ENCODE results near the gene BAD.
A peak's percentile ranks its signal among the peaks of the same experiment; 100 is the strongest.

BAD gene

DNA sequence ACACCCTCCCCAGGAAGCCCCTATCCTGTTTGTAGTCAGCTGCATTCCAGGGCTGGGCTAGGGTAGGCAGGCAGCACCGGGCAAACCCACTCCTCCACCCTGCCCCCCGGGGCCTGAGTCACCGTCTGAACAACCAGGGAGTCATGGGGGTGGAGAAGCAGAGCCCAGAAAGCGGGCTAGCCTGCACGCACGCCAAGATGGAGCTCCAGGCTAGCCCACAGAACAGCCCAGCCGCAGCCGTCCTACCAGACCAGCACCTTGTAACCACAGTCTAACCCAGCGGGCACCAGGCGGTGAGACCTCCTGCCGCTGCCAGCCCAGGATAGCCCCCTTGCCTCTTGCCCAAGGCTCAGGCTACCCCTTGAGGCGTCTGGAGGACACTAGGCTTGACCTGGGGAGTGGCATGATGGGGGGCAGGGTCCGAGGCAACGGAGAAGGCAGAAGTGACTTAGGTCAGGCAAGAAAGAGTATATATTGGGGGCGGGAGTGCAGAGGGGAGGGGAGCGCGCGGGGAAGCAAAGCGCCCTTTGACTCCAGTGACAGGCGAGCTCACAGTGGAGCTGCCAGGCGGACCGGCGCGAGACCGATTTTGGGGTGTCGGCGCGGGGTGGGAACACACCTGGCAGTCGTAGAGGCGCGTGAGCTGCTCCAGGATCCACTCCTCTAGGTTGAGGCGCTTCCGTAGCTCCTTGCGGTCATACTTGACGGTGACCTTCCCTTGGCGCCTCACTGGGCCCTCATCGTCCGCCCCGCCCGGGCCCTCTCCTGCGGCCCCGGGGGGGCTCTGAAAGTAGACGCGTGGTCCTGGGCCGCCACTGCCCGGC lies 38.5 kb downstream of the BAD start:
- WGBS, 2 experiments (ENCODE audit: insufficient coverage in 2 of 2), result 0 to 1% methylated on average over 36 to 44 of the region's 46 CpGs
- Histone ChIP-seq H3K4me1 (ENCODE audit: control insufficient read depth, insufficient read depth, low read length, poor library complexity, severe bottlenecking) (peaks cover 42% of the 10 kb centered on the region), H3K36me3 (ENCODE audit: control insufficient read depth, insufficient read depth, low read length) (peaks cover 22% of the 10 kb centered on the region), H3K27ac (ENCODE audit: low read depth, low read length, severe bottlenecking) (peak overlapping the region; percentile 84), H3K9me3 (ENCODE audit: control insufficient read depth, low read length) (no peaks in the 10 kb centered on the region), H3K4me3 (ENCODE audit: extremely low read depth, insufficient read depth, low read length, poor library complexity, severe bottlenecking) (peak overlapping the region; percentile 89)

- Histone ChIP-seq H3K4me3 (ENCODE audit: extremely low read depth, insufficient read depth, low read length, poor library complexity, severe bottlenecking) (peak overlapping the region; percentile 89), H3K27ac (ENCODE audit: low read depth, low read length, severe bottlenecking) (peak overlapping the region; percentile 84), H3K9me3 (ENCODE audit: control insufficient read depth, low read length) (no peaks in the 10 kb centered on the region), H3K36me3 (ENCODE audit: control insufficient read depth, insufficient read depth, low read length) (peaks cover 22% of the 10 kb centered on the region), H3K4me1 (ENCODE audit: control insufficient read depth, insufficient read depth, low read length, poor library complexity, severe bottlenecking) (peaks cover 40% of the 10 kb centered on the region)
- 37 to 39% methylated on average over 3 of the region's 6 CpGs for WGBS, 2 experiments (ENCODE audit: insufficient coverage in 2 of 2)
These were observed 39.1 kb downstream of the BAD start for GRCh38 chr11:64245401-64245796.

DNA sequence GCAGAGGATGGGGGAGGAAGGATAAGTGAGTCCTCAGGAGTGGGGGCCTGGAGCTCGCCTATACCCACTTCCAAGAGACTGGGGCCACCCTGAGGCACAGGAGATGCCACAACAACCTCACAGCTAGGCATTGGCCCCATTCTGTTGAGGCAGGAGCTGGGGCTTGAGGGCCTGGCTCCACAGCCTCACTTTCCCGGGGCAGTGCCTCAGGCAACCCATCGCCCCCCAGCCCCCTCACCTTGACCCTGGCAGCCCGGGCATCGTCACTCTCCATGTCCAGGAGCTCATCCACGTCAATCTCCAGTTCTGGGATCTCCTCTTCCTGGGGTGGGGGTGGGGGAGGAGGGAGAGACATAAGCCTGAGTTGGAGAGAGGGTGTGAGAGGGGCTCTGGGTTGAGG lies 39.5 kb downstream of the BAD start:
- H3K27ac ChIP-seq (ENCODE audit: low read depth, low read length, severe bottlenecking), result peak overlapping the region; percentile 3
- H3K36me3 ChIP-seq (ENCODE audit: control insufficient read depth, insufficient read depth, low read length), result peaks cover 22% of the 10 kb centered on the region
- peak overlapping the region; percentile 89 for H3K4me3 ChIP-seq (ENCODE audit: extremely low read depth, insufficient read depth, low read length, poor library complexity, severe bottlenecking)
- peaks cover 43% of the 10 kb centered on the region for H3K4me1 ChIP-seq (ENCODE audit: control insufficient read depth, insufficient read depth, low read length, poor library complexity, severe bottlenecking)
- WGBS, 2 experiments (ENCODE audit: insufficient coverage in 2 of 2), result no CpG with 5 or more reads among the region's 6 CpGs
- no peaks in the 10 kb centered on the region for H3K9me3 ChIP-seq (ENCODE audit: control insufficient read depth, low read length)

DNA sequence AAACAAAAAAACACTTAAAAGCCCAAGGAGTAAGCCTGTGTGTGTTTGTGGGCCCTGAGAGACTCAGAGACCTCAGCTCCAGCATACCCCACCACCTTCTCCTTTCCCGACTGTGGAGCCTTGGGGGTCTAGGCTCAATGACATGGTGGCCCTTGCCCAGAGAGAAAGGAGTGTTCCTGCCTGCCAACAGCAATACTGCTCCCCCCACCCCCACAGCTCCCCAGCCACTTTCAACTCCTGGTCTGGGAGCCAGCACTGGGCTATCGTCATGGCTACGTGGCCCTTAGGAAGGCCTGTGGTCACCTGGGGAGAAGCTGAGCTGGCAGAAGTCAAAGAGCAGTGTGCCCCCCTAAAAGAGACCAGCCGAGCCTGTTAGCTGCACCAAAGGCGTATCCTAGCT lies 40.4 kb downstream of the BAD start:
- WGBS, 2 experiments (ENCODE audit: insufficient coverage in 2 of 2), result 44 to 100% methylated on average over 2 of the region's 5 CpGs
- no peak overlapping the region for H3K4me3 ChIP-seq (ENCODE audit: extremely low read depth, insufficient read depth, low read length, poor library complexity, severe bottlenecking)

DNA sequence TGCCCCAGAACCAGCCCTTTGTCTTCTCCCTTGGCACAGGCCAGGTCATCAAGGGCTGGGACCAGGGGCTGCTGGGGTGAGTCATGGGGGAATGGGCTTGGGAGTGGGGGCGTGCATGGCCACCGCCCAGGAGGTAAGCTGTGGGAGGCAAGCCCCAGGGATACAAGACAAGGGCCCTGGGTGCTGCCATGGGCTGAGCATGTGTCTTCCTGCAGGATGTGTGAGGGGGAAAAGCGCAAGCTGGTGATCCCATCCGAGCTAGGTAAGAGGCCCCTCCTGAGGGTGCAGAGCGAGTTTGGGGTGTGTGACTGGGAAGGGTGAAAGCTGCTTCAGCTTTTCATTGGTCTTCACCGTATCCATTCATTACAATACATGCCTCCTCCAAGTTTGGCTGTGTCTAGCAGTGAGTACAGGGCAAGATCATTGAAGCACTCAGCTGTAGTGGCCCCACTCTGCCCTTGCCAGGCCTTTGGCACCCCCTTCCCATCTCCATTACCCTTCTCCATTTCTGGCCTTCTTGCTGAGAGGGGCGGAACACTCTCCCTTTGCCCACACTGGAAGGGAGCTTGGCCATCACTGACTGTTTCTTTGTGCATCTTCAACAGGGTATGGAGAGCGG lies 41.1 kb downstream of the BAD start:
- H3K9me3 ChIP-seq (ENCODE audit: control insufficient read depth, low read length), result no peaks in the 10 kb centered on the region
- H3K4me1 ChIP-seq (ENCODE audit: control insufficient read depth, insufficient read depth, low read length, poor library complexity, severe bottlenecking), result peaks cover 33% of the 10 kb centered on the region
- WGBS, 2 experiments (ENCODE audit: insufficient coverage in 2 of 2), result 83 to 93% methylated on average over 3 to 6 of the region's 8 CpGs
- no peak overlapping the region for H3K27ac ChIP-seq (ENCODE audit: low read depth, low read length, severe bottlenecking)
- H3K36me3 ChIP-seq (ENCODE audit: control insufficient read depth, insufficient read depth, low read length), result peaks cover 25% of the 10 kb centered on the region
- peak overlapping the region; percentile 95 for H3K4me3 ChIP-seq (ENCODE audit: extremely low read depth, insufficient read depth, low read length, poor library complexity, severe bottlenecking)

More for the DNA sequence above, 40.4 kb downstream of the BAD start:
- peaks cover 22% of the 10 kb centered on the region for H3K36me3 ChIP-seq (ENCODE audit: control insufficient read depth, insufficient read depth, low read length)
- H3K9me3 ChIP-seq (ENCODE audit: control insufficient read depth, low read length), result no peaks in the 10 kb centered on the region
- no peak overlapping the region for H3K27ac ChIP-seq (ENCODE audit: low read depth, low read length, severe bottlenecking)
- H3K4me1 ChIP-seq (ENCODE audit: control insufficient read depth, insufficient read depth, low read length, poor library complexity, severe bottlenecking), result peaks cover 39% of the 10 kb centered on the region

GRCh38 chr11:64241491-64242374 lies 42.7 kb downstream of the BAD start:
- Histone ChIP-seq H3K27ac (ENCODE audit: low read depth, low read length, severe bottlenecking) (peak overlapping the region; percentile 73), H3K9me3 (ENCODE audit: control insufficient read depth, low read length) (no peaks in the 10 kb centered on the region), H3K4me3 (ENCODE audit: extremely low read depth, insufficient read depth, low read length, poor library complexity, severe bottlenecking) (peak overlapping the region; percentile 95), H3K4me1 (ENCODE audit: control insufficient read depth, insufficient read depth, low read length, poor library complexity, severe bottlenecking) (peaks cover 28% of the 10 kb centered on the region), H3K36me3 (ENCODE audit: control insufficient read depth, insufficient read depth, low read length) (peaks cover 38% of the 10 kb centered on the region)
- 1% methylated on average over 41 to 45 of the region's 63 CpGs for WGBS, 2 experiments (ENCODE audit: insufficient coverage in 2 of 2)

DNA sequence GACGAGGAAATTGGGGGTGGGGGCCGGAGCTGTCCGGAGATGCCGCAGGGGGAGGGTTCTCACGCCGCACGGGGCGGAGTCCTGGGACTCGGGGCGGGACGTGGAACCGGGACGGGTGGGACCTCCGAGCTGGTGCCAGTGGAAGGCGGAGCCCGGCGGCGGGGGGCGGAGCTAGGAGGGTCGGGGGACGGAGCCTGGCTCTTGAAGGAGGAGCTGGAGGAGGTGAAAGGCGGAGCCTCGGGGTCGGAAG lies 43.3 kb downstream of the BAD start:
- no peaks in the 10 kb centered on the region for H3K9me3 ChIP-seq (ENCODE audit: control insufficient read depth, low read length)
- peak overlapping the region; percentile 99 for H3K27ac ChIP-seq (ENCODE audit: low read depth, low read length, severe bottlenecking)
- peak overlapping the region; percentile 95 for H3K4me3 ChIP-seq (ENCODE audit: extremely low read depth, insufficient read depth, low read length, poor library complexity, severe bottlenecking)
- peaks cover 38% of the 10 kb centered on the region for H3K36me3 ChIP-seq (ENCODE audit: control insufficient read depth, insufficient read depth, low read length)
- WGBS, 2 experiments (ENCODE audit: insufficient coverage in 2 of 2), result 0 to 1% methylated on average over 13 to 22 of the region's 24 CpGs
- peaks cover 28% of the 10 kb centered on the region for H3K4me1 ChIP-seq (ENCODE audit: control insufficient read depth, insufficient read depth, low read length, poor library complexity, severe bottlenecking)

- Histone ChIP-seq H3K9me3 (ENCODE audit: control insufficient read depth, low read length) (no peaks in the 10 kb centered on the region), H3K4me1 (ENCODE audit: control insufficient read depth, insufficient read depth, low read length, poor library complexity, severe bottlenecking) (peaks cover 28% of the 10 kb centered on the region), H3K27ac (ENCODE audit: low read depth, low read length, severe bottlenecking) (peak within 1 kb of the TSS; percentile 99), H3K4me3 (ENCODE audit: extremely low read depth, insufficient read depth, low read length, poor library complexity, severe bottlenecking) (peak within 1 kb of the TSS; percentile 95), H3K36me3 (ENCODE audit: control insufficient read depth, insufficient read depth, low read length) (peaks cover 38% of the 10 kb centered on the region)
- 5% methylated on average over 33 to 50 of the region's 58 CpGs for WGBS, 2 experiments (ENCODE audit: insufficient coverage in 2 of 2)
These were observed 43.8 kb downstream of the BAD start, which contains the start of gene FKBP2 for GRCh38 chr11:64240435-64241240. TSS of gene FKBP2 (plus strand) at chr11:64241095. CDS start at chr11:64242388, 1,293 bp downstream.

- H3K9me3 ChIP-seq (ENCODE audit: control insufficient read depth, low read length), result no peaks in the 10 kb centered on the region
- peaks cover 34% of the 10 kb centered on the region for H3K36me3 ChIP-seq (ENCODE audit: control insufficient read depth, insufficient read depth, low read length)
- H3K27ac ChIP-seq (ENCODE audit: low read depth, low read length, severe bottlenecking), result peak overlapping the region; percentile 99
- WGBS, 2 experiments (ENCODE audit: insufficient coverage in 2 of 2), result 91 to 100% methylated on average over 10 to 11 of the region's 11 CpGs
- peak overlapping the region; percentile 95 for H3K4me3 ChIP-seq (ENCODE audit: extremely low read depth, insufficient read depth, low read length, poor library complexity, severe bottlenecking)
- H3K4me1 ChIP-seq (ENCODE audit: control insufficient read depth, insufficient read depth, low read length, poor library complexity, severe bottlenecking), result peaks cover 28% of the 10 kb centered on the region
These were observed 44.6 kb downstream of the BAD start for GRCh38 chr11:64239662-64240434.

All from mesodermal cell (in vitro differentiated cells).